Right forelimb (tissue), 1 donor: ENCODE data around the gene PLA2G2F.

Experiments used
- DNase-seq: peaks from one replicate; pipeline ENCODE4 v3.0.0-alpha.2; 2018

Gene PLA2G2F

DNA sequence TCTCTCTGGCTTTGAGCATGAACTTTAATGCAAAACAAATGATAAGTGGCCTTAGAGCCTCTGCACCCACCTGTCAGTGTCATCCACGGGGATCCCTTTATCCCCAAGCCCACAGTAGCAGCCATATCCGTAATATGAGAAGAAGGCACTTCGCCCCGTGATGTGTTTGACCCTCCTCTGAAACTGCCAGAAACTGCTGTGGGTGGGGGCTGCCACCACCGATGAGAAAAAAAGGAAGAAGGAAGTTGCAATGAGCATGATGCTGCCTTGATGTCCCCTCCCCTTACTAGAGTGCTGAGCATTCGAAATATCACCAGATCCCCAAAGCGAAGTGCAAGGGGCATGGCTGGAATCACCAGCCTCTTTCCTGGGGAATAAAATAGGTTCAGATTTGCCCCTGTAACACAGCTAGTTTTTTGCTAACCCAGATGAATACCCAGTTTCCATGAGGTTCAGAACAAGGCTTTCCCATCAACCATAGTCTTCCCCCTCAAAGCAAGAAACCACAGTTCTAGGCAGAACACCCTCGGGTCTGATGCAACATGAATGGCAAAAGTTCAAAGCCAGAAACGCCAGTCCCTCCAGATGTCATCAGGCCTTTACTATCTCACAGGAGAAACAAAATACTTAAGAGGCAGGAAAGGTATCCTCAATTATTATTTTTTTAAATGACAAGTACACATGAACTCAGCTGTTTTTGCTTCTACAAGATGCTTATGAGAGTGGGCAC is 36.0 kb downstream of the PLA2G2F start:
- no peak for DNase-seq

GRCh38 chr1:20178634-20179370 is 39.7 kb downstream of the PLA2G2F start:
- DNase-seq, result no peak

DNA sequence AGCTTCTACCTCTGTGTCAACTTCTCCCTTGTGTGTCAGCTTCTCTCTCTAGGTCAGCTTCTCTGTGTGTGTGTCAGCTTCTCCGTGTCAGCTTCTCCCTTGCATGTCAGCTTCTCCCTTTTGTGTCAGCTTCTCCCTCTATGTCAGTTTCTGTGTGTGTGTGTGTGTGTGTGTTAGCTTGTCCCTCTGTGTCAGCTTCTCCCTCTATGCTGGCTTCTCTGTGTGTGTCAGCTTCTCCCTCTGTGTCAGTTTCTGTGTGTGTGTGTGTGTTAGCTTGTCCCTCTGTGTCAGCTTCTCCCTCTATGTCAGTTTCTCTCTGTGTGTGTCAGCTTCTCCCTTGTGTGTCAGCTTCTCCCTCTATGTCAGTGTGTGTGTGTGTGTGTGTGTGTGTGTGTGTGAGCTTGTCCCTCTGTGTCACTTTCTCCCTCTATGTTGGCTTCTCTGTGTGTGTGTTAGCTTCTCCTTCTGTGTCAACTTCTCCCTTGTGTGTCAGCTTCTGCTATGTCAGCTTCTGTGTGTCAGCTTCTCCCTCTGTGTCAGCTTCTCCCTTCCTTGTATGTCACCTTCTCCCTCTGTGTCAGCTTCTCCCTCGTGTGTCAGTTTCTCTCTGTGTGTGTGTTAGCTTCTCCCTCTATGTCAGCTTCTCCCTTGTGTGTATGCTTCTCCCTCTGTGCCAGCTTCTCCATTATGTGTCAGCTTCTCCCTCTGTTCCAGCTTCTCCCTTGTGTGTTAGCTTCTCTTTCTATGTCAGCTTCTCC is 40.4 kb downstream of the PLA2G2F start:
- no peak for DNase-seq

DNA sequence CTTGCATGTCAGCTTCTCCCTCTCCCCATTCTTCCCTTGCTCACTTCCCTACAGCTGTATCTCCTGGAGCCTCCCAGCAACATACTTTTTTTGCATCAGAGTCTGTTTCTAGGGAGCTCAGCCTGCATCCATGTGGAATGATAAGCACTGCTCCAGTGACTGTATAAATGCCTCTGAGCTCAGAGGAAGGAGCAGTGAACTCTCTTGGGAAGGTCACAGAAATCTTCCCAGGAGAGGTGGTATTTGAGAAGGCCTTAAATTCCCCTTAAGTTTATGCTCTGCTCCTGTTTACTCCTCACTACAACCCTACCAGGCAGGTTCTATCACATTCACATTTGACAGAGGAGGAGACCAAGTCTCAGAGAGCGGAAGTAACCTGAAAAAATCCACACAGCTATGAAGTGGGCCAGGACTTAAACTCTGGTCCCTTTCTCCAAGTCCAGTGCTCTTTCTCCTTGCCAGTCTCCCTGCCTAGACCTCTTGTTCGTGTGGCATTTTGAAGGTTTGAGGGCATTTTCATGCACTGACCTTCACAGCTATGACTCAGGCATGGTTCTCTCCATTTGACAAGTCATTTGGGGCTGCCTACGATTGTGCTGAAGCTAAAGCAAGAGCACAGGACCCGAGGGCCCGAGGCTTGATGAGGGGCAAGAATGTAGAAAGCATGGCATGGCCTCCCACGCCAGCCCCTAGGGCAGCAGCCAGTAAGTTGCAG is 41.2 kb downstream of the PLA2G2F start:
- no peak for DNase-seq

- no peak for DNase-seq
Observed at GRCh38 chr1:20180844-20181207, 41.7 kb downstream of the PLA2G2F start.

GRCh38 chr1:20182415-20182814 is 43.3 kb downstream of the PLA2G2F start:
- no peak for DNase-seq

DNA sequence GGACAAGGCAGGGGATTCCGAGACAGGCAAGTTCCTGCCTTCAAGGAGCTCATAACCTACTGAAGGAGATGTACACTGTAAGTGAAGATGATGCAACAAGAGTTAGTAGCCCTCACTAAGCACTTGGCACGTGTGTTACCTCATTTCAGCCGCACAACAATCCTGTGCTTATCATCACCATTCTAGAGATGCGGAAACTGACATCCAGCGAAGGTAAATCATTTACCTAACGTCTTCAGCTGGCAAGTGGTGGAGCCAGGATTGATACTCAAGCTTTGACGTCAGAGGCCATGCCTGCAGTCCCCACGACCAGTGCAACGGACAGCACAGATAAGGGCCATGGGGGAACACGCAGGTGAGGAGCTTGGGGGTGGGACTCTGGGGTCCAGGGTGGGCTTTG is 43.9 kb downstream of the PLA2G2F start:
- DNase-seq, result no peak

DNA sequence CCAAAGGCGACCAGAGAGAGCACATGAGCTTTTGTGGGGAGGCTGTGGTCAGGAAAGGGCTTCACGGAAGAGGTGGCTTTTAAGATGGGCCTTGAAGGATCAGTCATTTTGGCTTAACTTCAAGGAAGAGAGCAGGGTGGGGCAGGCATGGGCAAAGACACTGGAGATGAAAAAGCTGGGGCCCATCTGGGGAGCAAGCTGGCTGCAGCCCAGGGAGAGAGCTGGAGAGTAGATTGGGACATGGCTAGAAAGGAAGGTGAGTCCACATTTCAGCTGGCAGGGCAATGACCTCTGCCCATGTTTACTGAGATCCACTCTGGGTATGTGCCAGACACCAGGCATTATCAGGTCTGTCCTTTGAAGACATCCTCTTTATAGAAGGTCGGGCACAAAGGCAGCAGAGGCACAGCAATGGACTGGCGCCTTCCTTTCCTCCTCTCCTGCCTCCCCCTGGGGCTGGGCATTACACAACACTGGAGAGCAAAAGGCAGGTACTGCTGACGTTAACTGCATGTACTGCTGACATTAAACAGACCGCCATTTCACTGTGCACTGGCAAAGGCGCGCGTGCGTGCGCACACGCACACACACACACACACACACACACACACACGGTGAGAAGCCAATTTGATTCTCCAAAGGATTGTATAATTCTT is 44.6 kb downstream of the PLA2G2F start:
- DNase-seq, result no peak

- DNase-seq, result no peak
Observed at GRCh38 chr1:20184481-20184900, 45.4 kb downstream of the PLA2G2F start.

- DNase-seq, result no peak
Observed at GRCh38 chr1:20184997-20185833, 46.1 kb downstream of the PLA2G2F start.

- peak; percentile 69 for DNase-seq
Observed at GRCh38 chr1:20185834-20186782, 47.0 kb downstream of the PLA2G2F start, which contains the start of the genes PLA2G2C and UBXN10. TSS of gene PLA2G2C (minus strand) at chr1:20186518. CDS start at chr1:20177363, 9,155 bp downstream. TSS of gene UBXN10 (plus strand) at chr1:20186096. CDS start at chr1:20190562, 4,466 bp downstream.

DNA sequence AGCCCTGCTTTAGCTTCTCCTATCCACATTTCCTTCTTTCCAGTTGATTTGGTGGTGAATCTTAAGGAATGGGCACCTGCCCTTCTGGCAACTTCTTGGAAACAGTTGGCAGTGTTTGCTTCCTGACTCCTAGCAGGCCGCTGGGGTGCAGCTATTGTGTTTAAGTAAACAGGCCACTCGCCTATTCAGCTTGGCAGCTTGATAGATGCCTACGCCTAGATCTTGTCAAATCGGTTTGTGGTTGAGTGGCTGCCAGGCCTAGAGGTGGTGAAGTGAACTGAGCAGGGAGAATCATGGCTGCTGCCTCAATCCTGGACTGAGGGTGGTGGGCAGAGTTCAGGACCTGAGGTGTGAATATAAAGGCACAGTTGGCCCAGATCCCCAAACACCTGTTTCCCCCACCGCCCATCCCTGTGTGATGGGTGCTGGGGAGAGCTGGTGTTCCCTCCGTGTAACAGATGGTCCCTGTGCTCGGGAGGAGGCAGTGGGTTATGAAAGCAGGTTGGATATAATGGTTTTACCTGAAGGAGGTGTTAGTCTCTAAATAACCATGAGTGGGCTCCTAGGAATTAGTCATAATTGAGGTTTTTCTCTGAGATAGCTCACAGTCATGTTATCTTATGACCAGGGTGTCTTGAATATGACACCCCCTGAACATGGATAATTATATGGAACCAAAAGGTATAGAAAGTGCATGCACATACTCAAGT is 48.1 kb downstream of the PLA2G2F start:
- no peak for DNase-seq

- no peak for DNase-seq
Observed at GRCh38 chr1:20187813-20188454, 48.8 kb downstream of the PLA2G2F start.

GRCh38 chr1:20188455-20188817 is 49.3 kb downstream of the PLA2G2F start:
- DNase-seq, result no peak

DNA sequence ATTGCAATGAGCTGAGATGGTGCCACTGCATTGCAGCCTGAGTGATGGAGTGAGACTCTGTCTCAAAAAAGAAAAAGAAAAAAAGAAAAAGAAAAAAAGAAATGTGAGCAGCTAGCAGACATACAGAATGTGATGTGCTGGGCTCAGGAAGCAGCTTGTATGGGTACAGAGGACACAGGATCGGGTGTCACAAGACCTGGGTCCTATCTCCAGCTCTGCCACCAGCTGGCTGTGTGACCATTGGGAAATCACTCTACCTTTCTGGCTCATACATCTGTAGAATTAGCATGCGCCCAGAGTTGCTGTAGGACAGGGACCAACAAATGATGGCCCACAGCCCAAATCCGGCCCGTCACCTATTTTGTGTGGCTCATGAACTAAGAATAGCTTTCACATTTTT is 50.5 kb downstream of the PLA2G2F start:
- no peak for DNase-seq

GRCh38 chr1:20190256-20191160 is 51.4 kb downstream of the PLA2G2F start:
- DNase-seq, result no peak

GRCh38 chr1:20191266-20191825 is 52.2 kb downstream of the PLA2G2F start:
- DNase-seq, result no peak

DNA sequence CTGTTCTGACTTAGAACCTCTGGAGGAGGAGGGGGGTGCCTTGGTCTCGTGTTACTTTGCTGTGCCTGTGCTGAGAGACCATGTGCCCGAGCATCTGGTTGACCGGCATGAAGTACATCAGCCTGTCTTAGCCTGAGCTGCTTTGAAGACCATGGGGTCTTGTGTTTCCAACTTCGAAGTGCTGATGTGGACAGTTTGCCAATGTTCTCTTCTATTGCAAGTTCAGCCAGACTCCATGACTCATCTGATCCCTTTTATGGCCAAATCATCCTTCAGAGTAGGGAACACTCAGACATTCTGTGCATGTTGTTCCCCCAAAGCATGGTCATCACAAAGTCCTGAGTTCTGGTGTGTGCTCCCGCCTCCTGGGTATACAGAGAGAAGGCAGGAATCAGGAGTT is 53.2 kb downstream of the PLA2G2F start:
- DNase-seq, result no peak
